Chondrocyte (in vitro differentiated cells): ENCODE measurements around the gene SLC16A3. TPM values are rescaled to one million over a fixed set of nuclear protein-coding genes. Genes with fewer than 3 reads are reported as not detected.
A peak's percentile ranks its signal among the peaks of the same experiment; 100 is the strongest.

Source experiments
- DNase-seq: peaks from one replicate; pipeline ENCODE4 v3.0.0; 2021; ENCODE audit warnings: mixed read lengths, low spot score
- H3K27ac Mint-ChIP-seq: one replicate; pipeline ENCODE4 v1.8.0; 2021; ENCODE audit warnings: mild to moderate bottlenecking, moderate library complexity, mixed read lengths; ENCODE audit not compliant: unreplicated experiment
- H3K27me3 Mint-ChIP-seq: 2 replicates; pipeline ENCODE4 v1.8.0; 2021; ENCODE audit warnings: low read depth, mixed read lengths
- H3K36me3 Mint-ChIP-seq: 2 replicates; pipeline ENCODE4 v1.8.0; 2021; ENCODE audit warnings: low read depth, mixed read lengths
- H3K4me1 Mint-ChIP-seq: 2 replicates; pipeline ENCODE4 v1.8.0; 2021; ENCODE audit warnings: low read depth, mild to moderate bottlenecking, mixed read lengths
- H3K4me3 Mint-ChIP-seq: one replicate; pipeline ENCODE4 v1.8.0; 2021; ENCODE audit warnings: mild to moderate bottlenecking, moderate library complexity, mixed read lengths; ENCODE audit not compliant: unreplicated experiment
- H3K9me3 Mint-ChIP-seq: 2 replicates; pipeline ENCODE4 v1.8.0; 2021; ENCODE audit warnings: low read depth, mixed read lengths
- CTCF ChIP-seq: fragments of 200-600 bp; sonication (generic); IDR thresholded peaks from 2 replicates; pipeline ENCODE4 v1.5.0; 2021; ENCODE audit warnings: antibody characterized with exemption, mild to moderate bottlenecking, moderate library complexity
- total RNA-seq: library from RNA; stranded (reverse); gene quantifications from 3 replicates; pipeline ENCODE4 v1.2.1, GENCODE V29; 2021

SLC16A3 gene
- total RNA-seq, 1 donor from 2014 or later = 189 TPM

GRCh38 chr17:82240506-82241182 lies 11.8 kb downstream of the SLC16A3 start:
- Mint-ChIP-seq H3K36me3 (peaks cover 21% of the 10 kb centered on the region), H3K27me3 (no peaks in the 10 kb centered on the region), H3K4me1 (peaks cover 76% of the 10 kb centered on the region), H3K9me3 (no peaks in the 10 kb centered on the region), H3K4me3 (peak overlapping the region; percentile 25), H3K27ac (peak overlapping the region; percentile 88)
- DNase-seq = no peak
- no peak for TF ChIP-seq CTCF

GRCh38 chr17:82241183-82241925 lies 12.5 kb downstream of the SLC16A3 start:
- H3K9me3 Mint-ChIP-seq = no peaks in the 10 kb centered on the region
- H3K4me1 Mint-ChIP-seq = peaks cover 73% of the 10 kb centered on the region
- H3K36me3 Mint-ChIP-seq = peaks cover 24% of the 10 kb centered on the region
- peak overlapping the region; percentile 4 for H3K4me3 Mint-ChIP-seq
- no peaks in the 10 kb centered on the region for H3K27me3 Mint-ChIP-seq
- peak overlapping the region; percentile 88 for H3K27ac Mint-ChIP-seq
- TF ChIP-seq CTCF = no peak
- DNase-seq = no peak

- TF ChIP-seq CTCF = no peak
- H3K27me3 Mint-ChIP-seq = no peaks in the 10 kb centered on the region
- no peak for DNase-seq
- H3K36me3 Mint-ChIP-seq = peaks cover 24% of the 10 kb centered on the region
- no peaks in the 10 kb centered on the region for H3K9me3 Mint-ChIP-seq
- H3K4me3 Mint-ChIP-seq = peak overlapping the region; percentile 12
- peaks cover 76% of the 10 kb centered on the region for H3K4me1 Mint-ChIP-seq
- H3K27ac Mint-ChIP-seq = peak overlapping the region; percentile 88
These were observed 13.3 kb downstream of the SLC16A3 start for GRCh38 chr17:82241926-82242697.

GRCh38 chr17:82242698-82242976 lies 13.8 kb downstream of the SLC16A3 start:
- H3K36me3 Mint-ChIP-seq = peaks cover 22% of the 10 kb centered on the region
- no peak for DNase-seq
- peaks cover 79% of the 10 kb centered on the region for H3K4me1 Mint-ChIP-seq
- H3K27ac Mint-ChIP-seq = peak overlapping the region; percentile 88
- no peaks in the 10 kb centered on the region for H3K27me3 Mint-ChIP-seq
- H3K4me3 Mint-ChIP-seq = peak overlapping the region; percentile 12
- TF ChIP-seq CTCF = no peak
- H3K9me3 Mint-ChIP-seq = no peaks in the 10 kb centered on the region

- TF ChIP-seq CTCF = no peak
- no peak for DNase-seq
- Mint-ChIP-seq H3K27me3 (no peaks in the 10 kb centered on the region), H3K27ac (peak overlapping the region; percentile 88), H3K36me3 (peaks cover 25% of the 10 kb centered on the region), H3K4me3 (no peak overlapping the region), H3K9me3 (no peaks in the 10 kb centered on the region), H3K4me1 (peaks cover 81% of the 10 kb centered on the region)
These were observed 14.3 kb downstream of the SLC16A3 start for GRCh38 chr17:82242977-82243647.
